Prostate gland (tissue), 2 donors: ENCODE measurements around the gene TAP1.

Source experiments
- CTCF ChIP-seq, 4 experiments: fragments of 200-600 bp in 2 of 4; fragments of 450-650 bp in 2 of 4; sonication (generic) in 2 of 4; IDR thresholded peaks; 1 replicate in 3 of 4; 2 replicates in 1 of 4; pipeline ENCODE4 v1.5.1; 2016 to 2019; ENCODE audit warnings: antibody characterized with exemption in 4 of 4, mild to moderate bottlenecking in 2 of 4, moderate library complexity in 2 of 4
- POLR2A ChIP-seq: fragments of 450-650 bp; IDR thresholded peaks from one replicate; pipeline ENCODE4 v1.6.1; 2016; ENCODE audit warnings: antibody characterized with exemption, mild to moderate bottlenecking
- POLR2AphosphoS5 ChIP-seq: sonication (generic); formaldehyde crosslinking; IDR thresholded peaks from one replicate; pipeline ENCODE4 v1.6.1; 2017; ENCODE audit warnings: antibody characterized with exemption

DNA sequence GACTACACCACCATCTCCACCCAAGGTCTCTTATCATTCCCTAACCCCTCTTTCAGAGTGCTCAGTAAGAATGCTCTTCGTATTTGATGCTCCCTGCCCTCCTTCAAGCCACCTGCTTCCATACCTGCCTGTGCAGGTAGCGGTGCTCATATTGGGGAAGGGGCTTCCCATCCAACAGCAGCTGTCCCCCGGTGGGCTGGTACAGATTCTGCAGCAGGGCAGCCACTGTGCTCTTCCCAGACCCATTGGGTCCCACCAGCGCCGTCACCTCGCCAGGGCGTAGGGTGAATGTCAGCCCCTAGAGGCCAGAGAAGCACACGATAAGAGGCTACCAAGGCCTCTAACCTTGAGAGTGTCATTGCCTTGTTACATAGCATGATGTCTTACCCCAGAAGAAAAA, 5.7 kb downstream of the TAP1 start:
- TF ChIP-seq CTCF (IDR thresholded peaks at IDR 0.05) (no peak), POLR2A (no peak), POLR2AphosphoS5 (no peak)
